ENCODE measurements around the gene FTCDNL1. TPM values are rescaled to one million over a fixed set of nuclear protein-coding genes. Genes with fewer than 3 reads are reported as not detected.

The FTCDNL1 gene
- polyA plus RNA-seq, 1 of the 3 experiments (the other 2 are of a cell fraction) = not detected

- TF ChIP-seq POLR2AphosphoS5 (IDR thresholded peaks at IDR 0.05; ENCODE audit: low read depth, low read length) (no peak), NRF1 (IDR thresholded peaks at IDR 0.05; ENCODE audit: low read depth, low read length) (no peak), TAF1 (IDR thresholded peaks at IDR 0.05; ENCODE audit: borderline replicate concordance, low read depth, low read length) (no peak), JUND (IDR thresholded peaks at IDR 0.05) (no peak), NFIC (IDR thresholded peaks at IDR 0.05; ENCODE audit: borderline replicate concordance) (no peak), ELF1 (IDR thresholded peaks at IDR 0.05) (no peak), RAD21 (IDR thresholded peaks at IDR 0.05; ENCODE audit: low read length) (no peak)
These were observed 4.8 kb upstream of the FTCDNL1 start (continued) for GRCh38 chr2:199855812-199856211.

GRCh38 chr2:199851883-199852282 lies 891 bp upstream of the FTCDNL1 start:
- Histone ChIP-seq H3K27me3 (ENCODE audit: insufficient read depth) (peaks cover 68% of the 10 kb centered on the region), H3K79me2 (ENCODE audit: insufficient read depth) (no peaks in the 10 kb centered on the region), H3K9me3 (no peaks in the 10 kb centered on the region), H4K20me1 (ENCODE audit: insufficient read depth) (no peaks in the 10 kb centered on the region), H3K4me2 (no peak overlapping the region), H3K9me2 (no peaks in the 10 kb centered on the region), H3K9ac (no peak overlapping the region), H3K4me3 (ENCODE audit: low read depth in 2 of 2, low read length in 1 of 2) (no peak overlapping the region), H3K4me1 (ENCODE audit: control insufficient read depth in 1 of 2, insufficient read depth in 2 of 2, low read depth in 1 of 2, low read length in 1 of 2) (peaks cover 0 to 4% of the 10 kb centered on the region in 2 experiments; a peak in 1 of 4 replicates), H2AFZ (ENCODE audit: low read depth) (no peak overlapping the region), H3K27ac (ENCODE audit: low read depth in 2 of 2, low read length in 1 of 2) (no peak overlapping the region), H3K36me3 (replicated peaks in 1 of 2; ENCODE audit: control insufficient read depth in 1 of 2, insufficient read depth in 2 of 2, low read length in 1 of 2) (no peaks in the 10 kb centered on the region), H3F3A (replicated peaks; ENCODE audit: insufficient read depth) (no peaks in the 10 kb centered on the region)
- no peak for DNase-seq
- TF ChIP-seq RAD21 (IDR thresholded peaks at IDR 0.05; ENCODE audit: low read length) (no peak), MAX (IDR thresholded peaks at IDR 0.05; ENCODE audit: low read depth) (no peak), MXI1 (IDR thresholded peaks at IDR 0.05; ENCODE audit: low read depth, low read length) (no peak), TEAD4 (IDR thresholded peaks at IDR 0.05; ENCODE audit: borderline replicate concordance, insufficient read depth) (no peak), TAF1 (IDR thresholded peaks at IDR 0.05; ENCODE audit: borderline replicate concordance, low read depth, low read length) (no peak), CHD2 (IDR thresholded peaks at IDR 0.05; ENCODE audit: low read length, partially characterized antibody) (no peak), FOXJ3 (CRISPR knock-in tag; IDR thresholded peaks at IDR 0.05) (no peak), JUND (IDR thresholded peaks at IDR 0.05) (no peak)
- WGBS (ENCODE audit: low lambda C conversion rate) = 27% methylated on average over 2 of the region's 2 CpGs
- CTCF ChIA-PET = interaction anchor here (0.7 to 1.8 kb wide), 5 partner anchors 9 to 16 kb away, joined by 3 to 12 read pairs (median 5); no protein-coding TSS in a partner anchor
- POLR2A ChIA-PET = no interaction called here

GRCh38 chr2:199851501-199851810 lies 464 bp upstream of the FTCDNL1 start:
- POLR2A ChIA-PET = no interaction called here
- Histone ChIP-seq H3K9me3 (no peaks in the 10 kb centered on the region), H3K4me3 (ENCODE audit: low read depth in 2 of 2, low read length in 1 of 2) (peak overlapping the region; percentile 50 to 61), H4K20me1 (ENCODE audit: insufficient read depth) (no peaks in the 10 kb centered on the region), H3K27me3 (ENCODE audit: insufficient read depth) (peaks cover 68% of the 10 kb centered on the region), H3F3A (replicated peaks; ENCODE audit: insufficient read depth) (no peaks in the 10 kb centered on the region), H3K4me2 (peak overlapping the region; percentile 67; the same call in 1 of the 2 replicates), H3K79me2 (ENCODE audit: insufficient read depth) (no peaks in the 10 kb centered on the region), H3K9me2 (no peaks in the 10 kb centered on the region), H3K4me1 (ENCODE audit: control insufficient read depth in 1 of 2, insufficient read depth in 2 of 2, low read depth in 1 of 2, low read length in 1 of 2) (peaks cover 0 to 4% of the 10 kb centered on the region in 2 experiments; a peak in 1 of 4 replicates), H2AFZ (ENCODE audit: low read depth) (peak overlapping the region; percentile 84; the same call in 1 of the 2 replicates), H3K27ac (ENCODE audit: low read depth in 2 of 2, low read length in 1 of 2) (no peak overlapping the region), H3K36me3 (replicated peaks in 1 of 2; ENCODE audit: control insufficient read depth in 1 of 2, insufficient read depth in 2 of 2, low read length in 1 of 2) (no peaks in the 10 kb centered on the region), H3K9ac (no peak overlapping the region)
- CTCF ChIA-PET = interaction anchor here (1.3 to 2.0 kb wide), 4 partner anchors 10 to 112 kb away, joined by 3 to 12 read pairs (median 7); no protein-coding TSS in a partner anchor
- DNase-seq = no peak
- no peak for TF ChIP-seq USF2 (IDR thresholded peaks at IDR 0.05; ENCODE audit: borderline replicate concordance, low read depth, low read length)
- no peak for TF ChIP-seq NFIC (IDR thresholded peaks at IDR 0.05; ENCODE audit: borderline replicate concordance)
- no peak for TF ChIP-seq JUND (IDR thresholded peaks at IDR 0.05)
- WGBS (ENCODE audit: low lambda C conversion rate) = 4% methylated on average over 8 of the region's 8 CpGs

Measured in SK-N-SH (cell line).